CD4-positive, alpha-beta T cell (primary cell): ENCODE data around the gene BCAR3. TPM values are rescaled to one million over a fixed set of nuclear protein-coding genes. Genes with fewer than 3 reads are reported as not detected.

Source experiments
- ATAC-seq: fragments of 200-7000 bp; cut with Tn5 transposase; one replicate; pipeline ENCODE4 v1.10.0; 2022; ENCODE audit warnings: mild to moderate bottlenecking; ENCODE audit not compliant: poor library complexity
- CTCF ChIA-PET: fragments of 350-600 bp; sonication (Branson Sonifier 250); formaldehyde crosslinking; loops from one replicate; lab custom pipeline; 2021; ENCODE audit warnings: antibody characterized with exemption, inconsistent platforms; lab: Charles Lee
- POLR2A ChIA-PET: fragments of 350-600 bp; sonication (Branson Sonifier 250); formaldehyde crosslinking; loops from one replicate; lab custom pipeline; 2021; ENCODE audit warnings: antibody characterized with exemption, inconsistent platforms; lab: Charles Lee
- DNase-seq, 14 experiments: peaks; one replicate each; pipeline ENCODE4 v3.0.0-alpha.2; 2013 to 2020; ENCODE audit warnings: mixed read lengths in 2 of 14
- H3K27ac ChIP-seq, 2 donors: one replicate each; pipeline versions ENCODE4 v1.5.1 to v1.7.0; 2013; ENCODE audit warnings: low read length in 2 of 2, low read depth in 1 of 2, mild to moderate bottlenecking in 1 of 2
- H3K27me3 ChIP-seq, 2 experiments: 1 replicate in 1 of 2; 2 replicates in 1 of 2; pipeline versions ENCODE4 v1.6.1 to v1.7.0; 2013; ENCODE audit warnings: low read length in 2 of 2, control low read depth in 1 of 2, mild to moderate bottlenecking in 1 of 2, moderate library complexity in 1 of 2; ENCODE audit not compliant: insufficient read depth in 2 of 2, control insufficient read depth in 1 of 2
- H3K36me3 ChIP-seq: one replicate; pipeline ENCODE4 v1.6.1; 2013; ENCODE audit warnings: low read length, control low read depth; ENCODE audit not compliant: insufficient read depth
- H3K4me1 ChIP-seq: one replicate; pipeline ENCODE4 v1.6.1; 2013; ENCODE audit warnings: low read length, control low read depth; ENCODE audit not compliant: insufficient read depth
- H3K4me3 ChIP-seq: one replicate; pipeline ENCODE4 v1.5.1; 2013; ENCODE audit warnings: mild to moderate bottlenecking, low read length, moderate library complexity
- H3K9me3 ChIP-seq, 2 experiments: 1 replicate in 1 of 2; 2 replicates in 1 of 2; pipeline versions ENCODE4 v1.6.1 to v1.7.0; 2013; ENCODE audit warnings: low read length in 2 of 2, mild to moderate bottlenecking in 2 of 2, control low read depth in 1 of 2, moderate library complexity in 1 of 2; ENCODE audit not compliant: control insufficient read depth in 1 of 2, insufficient read depth in 1 of 2
- H3K27ac Mint-ChIP-seq: one replicate; pipeline ENCODE4 v1.8.0; 2020; ENCODE audit warnings: mixed read lengths
- H3K27me3 Mint-ChIP-seq: one replicate; pipeline ENCODE4 v1.8.0; 2021; ENCODE audit warnings: mixed read lengths
- H3K36me3 Mint-ChIP-seq: one replicate; pipeline ENCODE4 v1.8.0; 2021; ENCODE audit warnings: low read depth, mixed read lengths
- H3K4me1 Mint-ChIP-seq: one replicate; pipeline ENCODE4 v1.8.0; 2021; ENCODE audit warnings: low read depth, mixed read lengths
- H3K4me3 Mint-ChIP-seq: one replicate; pipeline ENCODE4 v1.8.0; 2020; ENCODE audit warnings: mild to moderate bottlenecking, mixed read lengths
- H3K9me3 Mint-ChIP-seq: one replicate; pipeline ENCODE4 v1.8.0; 2020; ENCODE audit warnings: mixed read lengths
- CTCF ChIP-seq: fragments of 200-600 bp; IDR thresholded peaks from one replicate; pipeline ENCODE4 v1.8.0; 2022; ENCODE audit warnings: antibody characterized with exemption, mild to moderate bottlenecking
- intact Hi-C, 2 experiments: fragments of 100-400 bp; cut with DNase I in 1 of 2; cut with micrococcal nuclease in 1 of 2; formaldehyde crosslinking; loops; one replicate each; pipeline versions ENCODE4 v1.15.1 to v1.9.0; 2023 to 2025; cut with DNase I, micrococcal nuclease
- total RNA-seq, 174 experiments: library from RNA in 2 of 174; stranded (reverse) in 2 of 174; gene quantifications; one replicate each; pipeline ENCODE4 v1.2.3 and lab custom pipeline; 2021 to 2026

Gene BCAR3
- total RNA-seq, 2 experiments from 2014 or later: 0.47 to 0.92 TPM

GRCh38 chr1:93559695-93560094, 121.9 kb downstream of the BCAR3 start:
- no peaks in the 10 kb centered on the region for H3K27me3 ChIP-seq
- Mint-ChIP-seq H3K27ac (no peak overlapping the region), H3K4me1 (peaks cover 9% of the 10 kb centered on the region), H3K27me3 (no peaks in the 10 kb centered on the region), H3K36me3 (no peaks in the 10 kb centered on the region), H3K9me3 (no peaks in the 10 kb centered on the region), H3K4me3 (no peak overlapping the region)
- no peaks in the 10 kb centered on the region for H3K4me1 ChIP-seq
- H3K4me3 ChIP-seq: no peak overlapping the region
- no peaks in the 10 kb centered on the region for H3K36me3 ChIP-seq
- DNase-seq (no peak), ATAC-seq (no peak)
- no peak overlapping the region for H3K27ac ChIP-seq
- H3K9me3 ChIP-seq: no peaks in the 10 kb centered on the region
- ChIA-PET POLR2A (no interaction called here), CTCF (no interaction called here)
- intact Hi-C loops: no loop called here
- TF ChIP-seq CTCF: no peak

DNA sequence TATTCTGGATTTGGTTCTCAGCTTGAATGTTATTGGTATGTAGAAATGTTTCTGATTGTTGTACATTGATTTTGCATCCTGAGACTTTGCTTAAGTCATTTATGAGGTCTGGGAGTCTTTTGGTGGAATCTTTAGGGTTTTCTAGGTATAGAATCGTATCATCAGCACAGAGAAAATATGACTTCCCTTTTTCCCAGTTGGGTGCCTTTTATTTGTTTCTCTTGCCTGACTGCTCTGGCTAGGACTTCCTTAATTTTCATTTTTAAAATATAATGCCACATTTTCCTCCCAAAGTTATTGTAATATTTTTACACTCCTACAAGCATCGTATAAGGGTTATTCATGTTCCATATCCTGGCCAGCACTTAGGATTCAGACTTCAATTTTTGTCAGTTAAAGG, 122.6 kb downstream of the BCAR3 start:
- Mint-ChIP-seq H3K36me3 (no peaks in the 10 kb centered on the region), H3K4me3 (no peak overlapping the region), H3K27me3 (no peaks in the 10 kb centered on the region), H3K9me3 (no peaks in the 10 kb centered on the region), H3K27ac (no peak overlapping the region), H3K4me1 (peaks cover 15% of the 10 kb centered on the region)
- no peak for TF ChIP-seq CTCF
- Histone ChIP-seq H3K9me3 (no peaks in the 10 kb centered on the region), H3K4me3 (no peak overlapping the region), H3K4me1 (no peaks in the 10 kb centered on the region), H3K27me3 (no peaks in the 10 kb centered on the region), H3K27ac (no peak overlapping the region), H3K36me3 (no peaks in the 10 kb centered on the region)
- DNase-seq (no peak), ATAC-seq (no peak)
- ChIA-PET POLR2A (no interaction called here), CTCF (no interaction called here)
- intact Hi-C loops: no loop called here

- TF ChIP-seq CTCF: no peak
- no peaks in the 10 kb centered on the region for H3K36me3 Mint-ChIP-seq
- CTCF ChIA-PET: no interaction called here
- H3K9me3 ChIP-seq: no peaks in the 10 kb centered on the region
- H3K27me3 ChIP-seq: no peaks in the 10 kb centered on the region
- H3K4me3 Mint-ChIP-seq: no peak overlapping the region
- H3K27ac ChIP-seq: no peak overlapping the region
- no peaks in the 10 kb centered on the region for H3K36me3 ChIP-seq
- DNase-seq (no peak), ATAC-seq (no peak)
- no peaks in the 10 kb centered on the region for H3K4me1 ChIP-seq
- intact Hi-C loops: no loop called here
- H3K9me3 Mint-ChIP-seq: no peaks in the 10 kb centered on the region
- no peak overlapping the region for H3K4me3 ChIP-seq
- H3K27ac Mint-ChIP-seq: no peak overlapping the region
- H3K27me3 Mint-ChIP-seq: no peaks in the 10 kb centered on the region
- POLR2A ChIA-PET: no interaction called here
- peaks cover 25% of the 10 kb centered on the region for H3K4me1 Mint-ChIP-seq
Observed at GRCh38 chr1:93556291-93556690, 125.3 kb downstream of the BCAR3 start.
